Natural killer cell treated with Interleukin-12 subunit alpha and Interleukin-12 subunit beta and Interleukin-15 and Interleukin-18, amount 100 ng/mL, for 72 hours (primary cell): ENCODE measurements around the gene CEP128. TPM values are rescaled to one million over a fixed set of nuclear protein-coding genes. Genes with fewer than 3 reads are reported as not detected.
A peak's percentile ranks its signal among the peaks of the same experiment; 100 is the strongest.

ENCODE experiments used
- ATAC-seq, 2 donors: fragments of 150-1000 bp; cut with Tn5 transposase in 1 of 2; sonication (Bioruptor Pico), chemical (Tn5 transposase) in 1 of 2; 2 replicates each; pipeline ENCODE4 v1.10.0; 2021
- DNase-seq: peaks from one replicate; pipeline ENCODE4 v3.0.0; 2022; ENCODE audit warnings: low spot score
- H3K27ac Mint-ChIP-seq, 2 donors: 1 replicate in 1 of 2; 2 replicates in 1 of 2; pipeline ENCODE4 v1.8.0; 2022; ENCODE audit warnings: mixed read lengths in 2 of 2, mild to moderate bottlenecking in 1 of 2, moderate library complexity in 1 of 2
- H3K27me3 Mint-ChIP-seq, 2 donors: 1 replicate in 1 of 2; 2 replicates in 1 of 2; pipeline ENCODE4 v1.8.0; 2022; ENCODE audit warnings: mixed read lengths in 2 of 2
- H3K36me3 Mint-ChIP-seq: one replicate; pipeline ENCODE4 v1.8.0; 2022; ENCODE audit warnings: mixed read lengths
- H3K4me1 Mint-ChIP-seq, 2 donors: 1 replicate in 1 of 2; 2 replicates in 1 of 2; pipeline ENCODE4 v1.8.0; 2022; ENCODE audit warnings: low read depth in 2 of 2, mixed read lengths in 2 of 2, mild to moderate bottlenecking in 1 of 2
- H3K4me3 Mint-ChIP-seq: one replicate; pipeline ENCODE4 v1.8.0; 2022; ENCODE audit warnings: mixed read lengths
- H3K9me3 Mint-ChIP-seq: 2 replicates; pipeline ENCODE4 v1.8.0; 2022; ENCODE audit warnings: mixed read lengths
- total RNA-seq, 2 donors: library from RNA; stranded (reverse); gene quantifications; one replicate each; pipeline ENCODE4 v1.2.3, GENCODE V29; 2022

CEP128 gene
- total RNA-seq, 2 donors from 2014 or later: 18.1 to 42.2 TPM

DNA sequence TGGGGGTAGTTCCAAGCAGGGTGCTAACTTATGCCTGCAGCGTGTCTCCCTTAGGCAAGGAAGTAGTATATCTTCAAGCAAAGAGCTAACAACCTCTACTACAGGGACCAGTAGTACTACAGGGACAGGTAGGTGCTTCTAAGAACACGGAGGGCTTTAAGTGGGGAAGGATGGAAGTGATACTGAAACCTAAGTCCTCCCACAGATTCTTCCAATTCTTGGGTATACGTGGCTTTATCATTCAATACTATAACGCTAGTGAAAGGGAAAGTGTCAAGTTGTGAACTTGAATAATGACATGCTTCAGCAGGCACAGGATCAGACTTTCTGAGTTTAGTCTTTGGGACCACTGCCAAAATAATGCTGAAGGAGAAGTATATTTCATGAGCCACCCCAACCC lies 241.7 kb downstream of the CEP128 start:
- Mint-ChIP-seq H3K4me3 (no peak overlapping the region), H3K36me3 (no peaks in the 10 kb centered on the region), H3K27ac (no peak overlapping the region), H3K9me3 (peaks cover 3% of the 10 kb centered on the region), H3K27me3 (no peaks in the 10 kb centered on the region), H3K4me1 (no peaks in the 10 kb centered on the region)
- DNase-seq (no peak), ATAC-seq (peak in 1 of 2 donors; percentile 13)

DNA sequence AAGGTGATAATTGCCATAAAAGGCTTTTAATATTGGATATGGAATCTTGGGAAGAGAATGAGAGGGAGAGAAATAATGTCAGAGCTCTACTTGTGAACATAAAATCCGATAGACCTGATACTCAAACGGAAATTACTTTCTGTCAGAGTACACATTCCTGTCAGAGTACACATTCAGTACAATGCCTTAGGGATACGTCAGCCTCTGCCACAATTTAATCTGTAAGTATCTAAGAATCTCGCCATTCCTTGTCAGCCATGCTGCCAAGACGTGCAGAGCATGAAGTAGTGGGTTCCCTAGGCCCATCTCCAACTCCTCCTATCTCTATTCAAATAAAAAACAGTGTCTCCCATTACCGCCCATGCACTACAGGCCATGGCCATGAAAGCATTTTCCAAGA lies 242.6 kb downstream of the CEP128 start:
- Mint-ChIP-seq H3K36me3 (no peaks in the 10 kb centered on the region), H3K9me3 (peaks cover 3% of the 10 kb centered on the region), H3K27me3 (no peaks in the 10 kb centered on the region), H3K4me3 (no peak overlapping the region), H3K4me1 (no peaks in the 10 kb centered on the region), H3K27ac (no peak overlapping the region)
- DNase-seq (no peak), ATAC-seq (no peak)

DNA sequence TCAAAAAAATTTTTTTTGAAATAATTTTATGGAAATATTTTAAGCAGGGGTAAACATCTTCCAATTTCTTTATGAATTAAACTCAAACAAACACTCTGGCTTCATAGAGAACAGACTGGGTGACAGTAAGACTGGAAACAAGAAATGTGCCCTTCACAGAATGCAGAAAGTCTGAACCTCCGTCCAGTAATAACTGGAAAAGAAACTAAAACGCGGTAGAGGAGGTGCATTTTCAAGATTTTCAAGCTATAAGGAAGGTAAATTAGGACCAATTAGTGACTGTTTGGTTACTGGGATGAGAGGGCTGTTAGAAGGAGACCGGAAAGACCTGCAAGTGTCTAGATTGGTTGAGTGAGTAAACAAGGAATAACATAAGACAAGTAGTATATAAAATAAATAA lies 245.7 kb downstream of the CEP128 start:
- DNase-seq (no peak), ATAC-seq (no peak)
- no peak overlapping the region for H3K27ac Mint-ChIP-seq
- no peaks in the 10 kb centered on the region for H3K4me1 Mint-ChIP-seq
- no peaks in the 10 kb centered on the region for H3K27me3 Mint-ChIP-seq
- H3K36me3 Mint-ChIP-seq: no peaks in the 10 kb centered on the region
- no peaks in the 10 kb centered on the region for H3K9me3 Mint-ChIP-seq
- no peak overlapping the region for H3K4me3 Mint-ChIP-seq

DNA sequence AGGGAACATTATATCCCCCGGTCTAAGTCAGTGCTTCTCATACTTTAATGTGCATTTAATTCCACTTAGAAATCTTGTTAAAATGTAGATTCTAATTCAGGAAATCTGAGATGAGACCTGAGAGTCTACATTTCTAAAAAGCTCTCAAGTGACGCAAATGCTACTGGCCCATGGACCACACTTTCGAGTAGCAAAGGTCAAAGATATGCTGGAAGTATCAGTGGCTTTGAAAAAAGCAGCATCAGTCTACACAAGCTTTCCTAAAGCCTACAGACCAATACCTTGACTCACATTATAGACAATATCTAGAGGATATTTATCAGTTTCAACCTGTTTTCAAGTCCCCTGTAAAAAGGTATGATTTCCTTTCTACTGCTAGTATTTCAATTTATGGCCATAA lies 248.6 kb downstream of the CEP128 start:
- Mint-ChIP-seq H3K27ac (no peak overlapping the region), H3K27me3 (no peaks in the 10 kb centered on the region), H3K4me3 (no peak overlapping the region), H3K36me3 (no peaks in the 10 kb centered on the region), H3K9me3 (no peaks in the 10 kb centered on the region), H3K4me1 (no peaks in the 10 kb centered on the region)
- ATAC-seq (no peak), DNase-seq (no peak)

DNA sequence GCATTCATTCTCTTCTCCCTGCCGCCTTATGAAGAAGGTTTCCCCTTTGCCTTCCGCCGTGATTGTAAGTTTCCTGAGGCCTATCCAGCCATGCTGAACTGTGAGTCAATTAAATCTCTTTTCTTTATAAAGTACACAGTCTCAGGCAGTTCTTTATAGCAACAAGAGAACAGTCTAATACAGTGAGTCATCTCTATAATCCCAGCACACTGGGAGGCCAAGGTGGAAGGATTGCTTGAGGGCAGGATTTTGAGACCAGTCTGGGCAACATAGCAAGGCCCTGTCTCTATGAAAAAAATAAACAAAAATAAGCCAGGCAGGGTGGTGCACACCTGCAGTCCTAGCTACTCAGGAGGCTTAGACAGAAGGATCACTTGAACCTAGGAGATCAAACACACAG lies 259.9 kb downstream of the CEP128 start:
- Mint-ChIP-seq H3K4me3 (no peak overlapping the region), H3K4me1 (no peaks in the 10 kb centered on the region), H3K27me3 (no peaks in the 10 kb centered on the region), H3K36me3 (peaks cover 55% of the 10 kb centered on the region), H3K9me3 (peaks cover 30% of the 10 kb centered on the region), H3K27ac (no peak overlapping the region)
- DNase-seq (no peak), ATAC-seq (no peak)

DNA sequence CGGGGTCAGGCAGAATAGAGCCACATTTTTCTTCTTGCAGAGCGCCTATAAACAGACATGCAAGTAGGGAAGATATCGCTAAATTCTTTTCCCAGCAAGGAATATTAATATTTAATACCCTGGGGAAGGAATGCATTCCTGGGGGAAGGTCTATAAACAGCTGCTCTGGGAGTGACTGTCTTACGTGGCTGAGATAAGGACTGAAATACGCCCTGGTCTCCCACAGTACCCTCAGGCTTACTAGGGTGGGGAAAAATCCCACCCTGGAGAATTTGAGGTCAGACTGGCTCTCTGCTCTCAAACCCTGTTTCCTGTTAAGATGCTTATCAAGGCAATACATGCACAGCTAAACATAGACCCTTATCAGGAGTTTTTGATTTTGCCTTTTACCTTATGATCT lies 262.3 kb downstream of the CEP128 start:
- no peak for DNase-seq
- Mint-ChIP-seq H3K27ac (no peak overlapping the region), H3K36me3 (peaks cover 46% of the 10 kb centered on the region)

DNA sequence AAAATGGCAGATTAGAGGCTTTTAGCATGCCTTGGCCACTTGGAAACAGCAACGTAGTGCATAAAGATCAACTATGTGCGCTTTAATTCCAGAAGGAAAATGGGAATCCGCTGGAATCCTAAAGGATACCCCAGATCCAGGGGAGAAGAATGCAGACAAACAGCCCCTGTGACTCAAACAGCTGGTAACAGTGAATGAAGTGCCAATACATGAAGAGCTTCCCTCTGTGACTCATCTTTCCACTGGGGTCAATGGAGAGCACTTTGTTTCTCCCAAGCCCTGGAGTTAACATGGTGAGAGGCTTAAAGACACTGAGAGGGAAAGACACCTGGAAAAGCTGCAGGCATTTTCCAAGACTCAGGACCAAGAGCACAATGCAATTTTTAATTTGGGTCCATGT lies 263.1 kb downstream of the CEP128 start:
- Mint-ChIP-seq H3K4me3 (no peak overlapping the region), H3K27ac (no peak overlapping the region), H3K36me3 (peaks cover 40% of the 10 kb centered on the region), H3K4me1 (no peaks in the 10 kb centered on the region), H3K9me3 (peaks cover 26% of the 10 kb centered on the region), H3K27me3 (no peaks in the 10 kb centered on the region)
- ATAC-seq: no peak
- no peak for DNase-seq

More for the DNA sequence above, 262.3 kb downstream of the CEP128 start:
- Mint-ChIP-seq H3K27me3 (no peaks in the 10 kb centered on the region), H3K9me3 (peaks cover 28% of the 10 kb centered on the region), H3K4me3 (no peak overlapping the region), H3K4me1 (no peaks in the 10 kb centered on the region)
- no peak for ATAC-seq

DNA sequence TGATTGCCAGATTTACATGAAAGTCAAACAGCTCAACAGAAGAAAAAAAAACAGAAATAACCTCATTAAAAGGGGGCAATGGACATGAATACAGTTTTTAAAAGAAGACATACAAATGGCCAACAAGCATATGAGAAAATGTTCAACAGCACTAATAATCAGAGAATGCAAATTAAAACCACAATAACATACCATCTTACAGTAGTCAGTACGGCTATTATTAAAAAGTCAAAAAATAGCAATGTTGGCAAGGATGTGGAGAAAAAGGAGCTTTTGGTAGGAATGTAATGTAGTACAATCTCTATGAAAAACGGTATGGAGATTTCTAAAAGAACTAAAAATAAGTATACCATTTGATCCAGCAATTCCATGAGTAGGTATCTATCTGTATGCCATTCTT lies 272.1 kb downstream of the CEP128 start:
- H3K4me3 Mint-ChIP-seq: no peak overlapping the region
- H3K27me3 Mint-ChIP-seq: no peaks in the 10 kb centered on the region
- ATAC-seq (no peak), DNase-seq (no peak)
- H3K27ac Mint-ChIP-seq: no peak overlapping the region
- peaks cover 25% of the 10 kb centered on the region for H3K36me3 Mint-ChIP-seq
- no peaks in the 10 kb centered on the region for H3K4me1 Mint-ChIP-seq
- H3K9me3 Mint-ChIP-seq: peaks cover 12% of the 10 kb centered on the region

DNA sequence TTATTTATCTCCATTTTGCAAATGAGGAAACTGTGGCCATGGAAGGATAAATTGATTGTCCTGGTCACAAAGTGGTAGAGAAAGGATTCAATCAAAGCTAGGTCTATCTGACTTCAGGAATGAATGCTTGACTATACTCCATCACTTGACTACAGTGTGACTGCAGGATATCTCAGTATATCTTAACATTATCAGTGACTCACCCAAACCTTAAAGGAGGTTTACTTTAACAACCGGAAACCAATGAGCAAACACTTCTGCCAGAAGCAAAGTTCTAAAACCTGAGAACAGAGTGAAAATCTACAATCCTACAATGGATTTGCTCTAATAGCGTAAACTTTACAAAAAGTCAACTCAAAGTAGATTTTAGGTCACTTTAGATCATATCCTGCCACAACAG lies 277.0 kb downstream of the CEP128 start:
- Mint-ChIP-seq H3K36me3 (peaks cover 20% of the 10 kb centered on the region), H3K9me3 (peaks cover 9% of the 10 kb centered on the region), H3K27me3 (no peaks in the 10 kb centered on the region), H3K4me1 (no peaks in the 10 kb centered on the region), H3K4me3 (no peak overlapping the region), H3K27ac (no peak overlapping the region)
- ATAC-seq: no peak
- no peak for DNase-seq

DNA sequence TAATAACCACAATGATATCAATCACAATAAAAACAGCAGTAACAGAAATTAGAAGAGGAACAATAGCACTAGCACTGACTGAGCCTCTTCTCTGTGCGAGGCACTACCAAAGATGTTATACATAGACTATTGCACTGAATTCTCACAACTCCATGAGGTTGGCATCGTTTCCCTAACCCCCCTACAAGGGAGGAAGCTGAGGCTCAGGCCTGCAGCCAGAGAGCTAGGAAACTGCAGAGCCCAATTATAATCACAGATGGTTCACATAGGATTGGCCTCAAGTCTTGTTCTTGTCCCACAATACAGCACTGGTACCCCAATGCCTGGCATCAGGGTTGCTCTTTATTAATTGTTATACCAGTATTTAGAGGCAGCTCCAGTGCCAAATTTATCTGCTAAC lies 278.0 kb downstream of the CEP128 start:
- Mint-ChIP-seq H3K9me3 (peaks cover 9% of the 10 kb centered on the region), H3K27me3 (no peaks in the 10 kb centered on the region), H3K4me1 (no peaks in the 10 kb centered on the region), H3K36me3 (peaks cover 13% of the 10 kb centered on the region), H3K4me3 (no peak overlapping the region), H3K27ac (no peak overlapping the region)
- DNase-seq (no peak), ATAC-seq (no peak)

DNA sequence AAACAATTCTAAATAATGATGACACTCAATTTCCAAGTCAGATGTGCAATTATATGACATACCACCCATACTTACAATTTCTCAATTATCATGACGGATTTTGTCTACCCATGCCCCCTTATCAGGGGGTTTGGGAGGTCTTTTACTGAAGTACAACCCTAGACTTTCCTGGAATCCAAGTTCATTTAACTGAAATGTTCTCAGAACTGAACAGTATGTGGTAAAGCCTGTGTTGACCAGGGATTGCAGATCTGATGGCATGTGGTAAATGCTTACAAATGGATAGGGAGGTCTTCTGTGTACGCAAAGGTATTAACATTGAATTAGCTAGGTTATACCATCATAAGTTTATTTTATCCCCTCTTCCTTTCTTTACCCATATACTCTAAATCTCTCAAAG lies 281.8 kb downstream of the CEP128 start:
- H3K27ac Mint-ChIP-seq: no peak overlapping the region
- H3K9me3 Mint-ChIP-seq: peaks cover 2% of the 10 kb centered on the region
- peaks cover 2% of the 10 kb centered on the region for H3K36me3 Mint-ChIP-seq
- no peaks in the 10 kb centered on the region for H3K27me3 Mint-ChIP-seq
- H3K4me1 Mint-ChIP-seq: no peaks in the 10 kb centered on the region
- ATAC-seq: no peak
- no peak overlapping the region for H3K4me3 Mint-ChIP-seq
- no peak for DNase-seq

DNA sequence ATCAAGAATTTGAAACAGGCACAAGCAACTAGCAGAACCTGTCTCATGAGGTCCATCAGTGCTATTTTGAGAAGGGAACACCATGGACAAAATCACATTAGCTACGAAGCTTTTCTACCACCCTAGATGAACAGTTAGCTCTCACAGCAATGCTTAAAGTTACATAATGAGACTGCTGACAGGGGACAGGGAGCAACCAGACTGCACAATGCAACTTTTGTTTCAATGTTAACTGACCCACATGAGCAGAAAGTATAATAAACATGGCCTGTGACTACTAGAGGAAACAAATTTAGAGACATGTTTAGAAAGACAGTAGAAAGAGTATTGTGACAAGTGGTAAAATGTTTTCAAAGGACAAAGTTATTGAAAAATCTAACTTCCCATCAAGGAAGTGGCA lies 282.8 kb downstream of the CEP128 start:
- peaks cover 4% of the 10 kb centered on the region for H3K36me3 Mint-ChIP-seq
- H3K4me1 Mint-ChIP-seq: no peaks in the 10 kb centered on the region
- no peak for DNase-seq
- H3K4me3 Mint-ChIP-seq: no peak overlapping the region
- no peak overlapping the region for H3K27ac Mint-ChIP-seq
- ATAC-seq: no peak
- H3K9me3 Mint-ChIP-seq: peaks cover 5% of the 10 kb centered on the region
- H3K27me3 Mint-ChIP-seq: no peaks in the 10 kb centered on the region

DNA sequence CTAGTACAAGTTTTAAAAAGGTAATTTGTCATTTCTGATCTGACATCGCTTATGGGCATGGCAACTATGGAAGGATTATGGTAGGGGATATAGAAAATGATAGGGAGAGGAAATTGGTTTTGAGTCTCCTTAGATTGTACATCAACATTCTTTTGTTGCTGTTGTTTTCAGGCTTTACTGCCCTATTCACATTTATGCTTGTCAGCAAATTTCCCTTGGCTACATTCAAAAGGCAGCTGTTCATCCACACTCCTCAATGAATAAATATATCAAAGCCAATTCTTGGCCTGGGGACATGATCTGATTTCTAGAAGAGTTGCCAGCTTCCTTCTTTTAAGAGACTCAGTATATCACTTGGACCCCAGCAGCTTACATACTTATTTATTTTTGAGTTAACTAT lies 283.4 kb downstream of the CEP128 start:
- Mint-ChIP-seq H3K27ac (no peak overlapping the region), H3K27me3 (no peaks in the 10 kb centered on the region), H3K36me3 (peaks cover 4% of the 10 kb centered on the region), H3K9me3 (peaks cover 7% of the 10 kb centered on the region), H3K4me3 (no peak overlapping the region), H3K4me1 (no peaks in the 10 kb centered on the region)
- ATAC-seq (no peak), DNase-seq (no peak)

DNA sequence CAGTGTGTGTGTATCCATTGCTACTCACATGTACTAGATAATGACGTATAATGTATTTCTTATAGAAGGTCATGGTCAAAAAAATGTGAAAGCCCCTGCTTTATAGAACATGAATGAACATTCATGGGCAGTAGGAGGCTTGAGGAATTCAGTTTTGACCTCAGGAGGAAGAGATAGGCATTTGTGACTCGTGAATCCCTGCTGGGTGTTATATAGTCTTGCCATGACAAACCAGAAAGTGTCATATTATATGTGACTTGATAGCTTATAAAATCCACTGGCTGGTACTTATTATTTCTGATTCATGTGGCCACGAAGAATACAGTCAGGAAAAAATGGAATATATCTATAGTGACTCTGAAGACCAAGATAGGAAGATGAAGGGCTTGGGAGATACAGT lies 287.6 kb downstream of the CEP128 start:
- ATAC-seq (no peak), DNase-seq (no peak)
- no peak overlapping the region for H3K4me3 Mint-ChIP-seq
- no peak overlapping the region for H3K27ac Mint-ChIP-seq
- H3K4me1 Mint-ChIP-seq: no peaks in the 10 kb centered on the region
- H3K36me3 Mint-ChIP-seq: peaks cover 16% of the 10 kb centered on the region
- no peaks in the 10 kb centered on the region for H3K27me3 Mint-ChIP-seq
- H3K9me3 Mint-ChIP-seq: peaks cover 20% of the 10 kb centered on the region

DNA sequence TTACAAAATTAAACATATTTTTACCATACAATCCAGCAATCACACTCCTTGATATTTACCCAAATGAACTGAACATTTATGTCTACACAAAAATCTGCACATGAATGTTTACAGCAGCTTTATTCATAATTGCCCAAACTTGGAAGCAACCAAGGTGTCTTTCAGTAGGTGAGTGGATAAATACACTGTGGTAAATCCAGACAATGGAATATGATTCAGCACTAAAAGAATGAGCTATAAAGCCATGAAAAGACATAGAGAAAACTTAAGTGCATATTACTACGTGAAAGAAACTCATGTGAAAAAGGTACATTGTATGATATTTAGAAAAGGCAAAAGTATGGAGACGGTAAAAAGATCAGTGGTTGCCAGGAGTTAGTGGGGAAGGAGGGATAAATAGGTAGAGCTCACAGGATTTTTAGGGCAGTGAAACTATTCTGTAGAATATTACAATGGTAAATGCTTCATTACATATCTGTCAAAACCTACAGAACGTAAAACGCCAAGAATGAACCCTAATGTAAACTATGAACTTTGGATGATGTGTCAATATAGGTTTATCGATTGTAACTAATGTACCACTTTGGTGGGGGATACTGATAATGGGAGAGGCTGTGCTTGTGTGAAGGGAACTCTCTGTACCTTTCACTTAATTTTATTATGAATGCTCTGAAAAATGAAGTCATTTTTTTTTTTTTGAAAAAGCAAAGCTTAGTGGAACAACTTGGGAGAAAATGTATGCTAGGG lies 295.7 kb downstream of the CEP128 start:
- Mint-ChIP-seq H3K27ac (no peak overlapping the region), H3K4me3 (no peak overlapping the region), H3K27me3 (no peaks in the 10 kb centered on the region), H3K9me3 (peaks cover 19% of the 10 kb centered on the region), H3K36me3 (peaks cover 5% of the 10 kb centered on the region), H3K4me1 (no peaks in the 10 kb centered on the region)
- DNase-seq: no peak
- ATAC-seq: no peak
